HepG2 (cell line): ENCODE results near the gene DHRS1. TPM values are rescaled to one million over a fixed set of nuclear protein-coding genes. Genes with fewer than 3 reads are reported as not detected.

ENCODE experiments used
- AKAP8 ChIP-seq: sonication (generic); formaldehyde crosslinking; IDR thresholded peaks from 2 replicates; pipeline ENCODE4 v1.5.1; 2020; ENCODE audit warnings: mild to moderate bottlenecking, missing genetic modification reagents
- BRD4 ChIP-seq: sonication (generic); formaldehyde crosslinking; IDR thresholded peaks from 2 replicates; pipeline ENCODE4 v1.4.0; 2020; ENCODE audit warnings: missing genetic modification reagents
- CC2D1A ChIP-seq: sonication (generic); formaldehyde crosslinking; IDR thresholded peaks from 2 replicates; pipeline ENCODE4 v1.8.1; 2023; ENCODE audit warnings: mild to moderate bottlenecking, missing genetic modification reagents
- FLYWCH1 ChIP-seq: sonication (generic); formaldehyde crosslinking; IDR thresholded peaks from 2 replicates; pipeline ENCODE4 v1.8.1; 2023; ENCODE audit warnings: mild to moderate bottlenecking, missing genetic modification reagents
- IRX3 ChIP-seq: sonication (generic); formaldehyde crosslinking; IDR thresholded peaks from 2 replicates; pipeline ENCODE4 v1.8.1; 2023; ENCODE audit warnings: mild to moderate bottlenecking, low read depth, missing genetic modification reagents, borderline replicate concordance
- JUND ChIP-seq: sonication (generic); formaldehyde crosslinking; IDR thresholded peaks from 2 replicates; pipeline ENCODE4 v1.8.0; 2022; ENCODE audit warnings: mild to moderate bottlenecking, missing genetic modification reagents
- KDM6A ChIP-seq: IDR thresholded peaks from 2 replicates; pipeline ENCODE4 v1.6.1; 2016; ENCODE audit warnings: low read depth
- MED1 ChIP-seq: sonication (generic); formaldehyde crosslinking; IDR thresholded peaks from 2 replicates; pipeline ENCODE4 v1.4.0; 2020; ENCODE audit warnings: missing genetic modification reagents
- MXD3 ChIP-seq: IDR thresholded peaks from 2 replicates; pipeline ENCODE4 v1.6.1; 2016; ENCODE audit warnings: mild to moderate bottlenecking, missing biosample characterization, missing genetic modification reagents
- NFKBIZ ChIP-seq: IDR thresholded peaks from 2 replicates; pipeline ENCODE4 v1.6.1; 2018; ENCODE audit warnings: missing genetic modification reagents, missing compliant biosample characterization
- PTBP1 ChIP-seq: fragments of 200-400 bp; formaldehyde crosslinking; IDR thresholded peaks from 2 replicates; pipeline ENCODE4 v1.6.1; 2018; ENCODE audit warnings: low read length, low read depth; ENCODE audit not compliant: poor library complexity, severe bottlenecking
- RBM22 ChIP-seq: fragments of 200-400 bp; formaldehyde crosslinking; optimal IDR thresholded peaks from 2 replicates; pipeline ENCODE3; 2017; ENCODE audit warnings: mild to moderate bottlenecking, low read length, moderate library complexity
- RNF2 ChIP-seq: fragments of 450-650 bp; conservative IDR thresholded peaks from 2 replicates; pipeline ENCODE4 v1.6.1; 2016; ENCODE audit warnings: low read depth
- SAFB2 ChIP-seq: sonication (generic); formaldehyde crosslinking; IDR thresholded peaks from 2 replicates; pipeline ENCODE4 v1.5.1; 2020; ENCODE audit warnings: missing genetic modification reagents, low read depth, mild to moderate bottlenecking, borderline replicate concordance
- SMAD9 ChIP-seq: sonication (generic); formaldehyde crosslinking; IDR thresholded peaks from 2 replicates; pipeline ENCODE4 v1.5.1; 2020; ENCODE audit warnings: mild to moderate bottlenecking, missing genetic modification reagents
- SRF ChIP-seq: IDR thresholded peaks from 2 replicates; pipeline ENCODE4 v1.6.1; 2011; ENCODE audit warnings: mild to moderate bottlenecking, low read depth, low read length, moderate library complexity
- TFAP4 ChIP-seq: sonication (generic); IDR thresholded peaks from 2 replicates; pipeline ENCODE4 v1.6.1; 2016; ENCODE audit warnings: low read depth, borderline replicate concordance
- TFDP2 ChIP-seq: sonication (generic); formaldehyde crosslinking; IDR thresholded peaks from 2 replicates; pipeline ENCODE4 v1.4.0; 2020; ENCODE audit warnings: missing genetic modification reagents
- TIGD3 ChIP-seq: sonication (generic); formaldehyde crosslinking; IDR thresholded peaks from 2 replicates; pipeline ENCODE4 v1.5.1; 2020; ENCODE audit warnings: mild to moderate bottlenecking, missing genetic modification reagents, borderline replicate concordance
- ZBTB7B ChIP-seq: sonication (generic); formaldehyde crosslinking; IDR thresholded peaks from 2 replicates; pipeline ENCODE4 v1.4.0; 2020; ENCODE audit warnings: missing genetic modification reagents
- ZFP90 ChIP-seq: sonication (generic); formaldehyde crosslinking; IDR thresholded peaks from 2 replicates; pipeline ENCODE4 v1.8.0; 2022; ENCODE audit warnings: missing genetic modification reagents, mild to moderate bottlenecking, inconsistent platforms, borderline replicate concordance
- ZNF253 ChIP-seq: sonication (generic); formaldehyde crosslinking; IDR thresholded peaks from 2 replicates; pipeline ENCODE4 v1.8.0; 2022; ENCODE audit warnings: mild to moderate bottlenecking, missing genetic modification reagents, borderline replicate concordance
- ZNF441 ChIP-seq: sonication (generic); formaldehyde crosslinking; IDR thresholded peaks from 2 replicates; pipeline ENCODE4 v1.7.0; 2021; ENCODE audit warnings: missing genetic modification reagents, borderline replicate concordance
- ZNF572 ChIP-seq: sonication (generic); formaldehyde crosslinking; IDR thresholded peaks from 2 replicates; pipeline ENCODE4 v1.5.1; 2020; ENCODE audit warnings: mild to moderate bottlenecking, missing genetic modification reagents
- ZNF672 ChIP-seq: sonication (generic); formaldehyde crosslinking; IDR thresholded peaks from 2 replicates; pipeline ENCODE4 v1.8.1; 2022; ENCODE audit warnings: missing genetic modification reagents
- ZNF883 ChIP-seq: sonication (generic); formaldehyde crosslinking; IDR thresholded peaks from 2 replicates; pipeline ENCODE4 v1.5.1; 2020; ENCODE audit warnings: mild to moderate bottlenecking, missing genetic modification reagents; ENCODE audit errors: not compliant biosample characterization
- polyA plus RNA-seq, 8 experiments: library from polyadenylated mRNA; depleted of rRNA in 3 of 8; stranded (reverse) in 7 of 8; unstranded in 1 of 8; fragments of >200 nt; fragmentation: Illumina TruSeq in 4 of 8; extraction: Trizol in 4 of 8; gene quantifications; 2 replicates each; pipeline versions ENCODE4 v1.2.1 to v1.2.3, GENCODE V29; 2011 to 2016; ENCODE audit warnings: low read depth in 4 of 8, missing spikeins in 1 of 8, mixed read lengths in 1 of 8; ENCODE audit not compliant: insufficient read depth in 1 of 8
- total RNA-seq, 5 experiments: library from RNA; depleted of rRNA; stranded (reverse); fragments of >200 nt; fragmentation: Illumina TruSeq; extraction: Trizol; gene quantifications; 2 replicates each; pipeline ENCODE4 v1.2.3, GENCODE V29; 2016; ENCODE audit warnings: low read depth in 1 of 5

The DHRS1 gene
- total and polyA plus RNA-seq, 2 of the 13 experiments (the other 11 are each of a cell fraction or from before 2014, with no cell fraction given) = 49.8 to 60.8 TPM

- TF ChIP-seq NFKBIZ (CRISPR knock-in tag) (no peak), ZNF672 (CRISPR knock-in tag) (no peak), BRD4 (CRISPR knock-in tag) (0 out of 2 replicates have a peak, but pooled peaks have one; percentile 59), RNF2 (no peak), JUND (CRISPR knock-in tag) (no peak), ZNF253 (no peak), ZNF883 (CRISPR knock-in tag) (peak; percentile 7), ZNF441 (CRISPR knock-in tag) (0 out of 2 replicates have a peak, but pooled peaks have one; percentile 21), FLYWCH1 (CRISPR knock-in tag) (0 out of 2 replicates have a peak, but pooled peaks have one; percentile 13), SMAD9 (CRISPR knock-in tag) (peak; percentile 51; the same call in 1 of the 2 replicates), SRF (no peak), MED1 (CRISPR knock-in tag) (no peak), MXD3 (CRISPR knock-in tag) (peak; percentile 16; the same call in 1 of the 2 replicates), TFAP4 (no peak), PTBP1 (no peak), SAFB2 (CRISPR knock-in tag) (peak; percentile 41; the same call in 1 of the 2 replicates), ZNF572 (CRISPR knock-in tag) (0 out of 2 replicates have a peak, but pooled peaks have one; percentile 78), IRX3 (CRISPR knock-in tag) (0 out of 2 replicates have a peak, but pooled peaks have one; percentile 12), CC2D1A (CRISPR knock-in tag) (0 out of 2 replicates have a peak, but pooled peaks have one; percentile 57), ZBTB7B (0 out of 2 replicates have a peak, but pooled peaks have one; percentile 35), AKAP8 (CRISPR knock-in tag) (peak; percentile 55; the same call in 1 of the 2 replicates), KDM6A (no peak), TIGD3 (no peak), TFDP2 (CRISPR knock-in tag) (0 out of 2 replicates have a peak, but pooled peaks have one; percentile 40), ZFP90 (peak; percentile 21), RBM22 (no peak)
Measured at GRCh38 chr14:24307156-24307574, 7.6 kb upstream of the DHRS1 start (continued).
